NCI-H2107 (cell line): ENCODE results near the gene CHFR.
"Not testable (repeated sequence)": the region's sequence is repeated elsewhere in the genome, so short reads cannot be mapped to it uniquely, and the experiment has no call there.

ENCODE experiments used
- DNase-seq: peaks from one replicate; lab custom pipeline; 2025; lab: John Stamatoyannopoulos, UW

Gene CHFR, protein sequence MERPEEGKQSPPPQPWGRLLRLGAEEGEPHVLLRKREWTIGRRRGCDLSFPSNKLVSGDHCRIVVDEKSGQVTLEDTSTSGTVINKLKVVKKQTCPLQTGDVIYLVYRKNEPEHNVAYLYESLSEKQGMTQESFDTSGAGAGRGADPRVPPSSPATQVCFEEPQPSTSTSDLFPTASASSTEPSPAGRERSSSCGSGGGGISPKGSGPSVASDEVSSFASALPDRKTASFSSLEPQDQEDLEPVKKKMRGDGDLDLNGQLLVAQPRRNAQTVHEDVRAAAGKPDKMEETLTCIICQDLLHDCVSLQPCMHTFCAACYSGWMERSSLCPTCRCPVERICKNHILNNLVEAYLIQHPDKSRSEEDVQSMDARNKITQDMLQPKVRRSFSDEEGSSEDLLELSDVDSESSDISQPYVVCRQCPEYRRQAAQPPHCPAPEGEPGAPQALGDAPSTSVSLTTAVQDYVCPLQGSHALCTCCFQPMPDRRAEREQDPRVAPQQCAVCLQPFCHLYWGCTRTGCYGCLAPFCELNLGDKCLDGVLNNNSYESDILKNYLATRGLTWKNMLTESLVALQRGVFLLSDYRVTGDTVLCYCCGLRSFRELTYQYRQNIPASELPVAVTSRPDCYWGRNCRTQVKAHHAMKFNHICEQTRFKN

DNA sequence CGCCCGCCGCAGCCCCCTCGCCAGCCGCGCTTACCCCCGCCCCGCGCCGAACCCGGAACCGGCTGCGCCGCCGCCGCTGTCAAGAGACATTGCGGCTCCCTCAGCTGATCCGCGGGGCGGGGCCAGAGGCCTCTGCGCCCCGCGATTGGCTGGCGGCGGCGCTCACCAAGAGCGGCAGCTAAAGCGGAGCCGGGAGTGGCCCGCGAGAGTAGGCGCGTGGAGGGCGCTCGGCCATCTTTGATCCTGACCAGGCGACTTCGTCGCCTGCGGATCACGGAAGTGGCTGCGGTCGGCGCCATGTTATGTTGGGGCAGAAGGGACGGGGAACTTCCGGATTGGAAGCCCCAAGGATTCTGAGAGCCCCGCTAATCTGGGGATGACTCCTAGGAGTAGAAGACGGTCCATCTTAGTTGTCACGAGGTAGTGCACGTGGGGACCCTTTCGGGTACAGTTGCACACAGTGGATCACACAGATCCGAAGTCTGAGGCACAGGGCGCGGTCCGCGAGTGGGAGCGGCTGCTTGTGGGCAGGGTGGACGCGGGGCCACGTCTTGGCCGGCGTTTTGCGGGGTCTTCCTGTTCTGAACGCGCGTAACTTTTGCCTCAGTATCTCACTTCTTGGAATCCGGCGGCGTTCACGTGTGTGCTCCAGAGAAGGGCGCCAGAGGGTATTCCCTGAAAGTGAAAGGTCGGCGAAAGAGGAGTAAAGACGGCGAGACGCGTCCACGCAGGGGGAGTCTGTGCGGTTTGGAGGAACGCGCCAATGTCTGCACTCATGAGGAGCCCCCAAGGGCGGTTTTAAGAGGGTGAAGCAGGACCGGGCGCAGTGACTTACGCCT is at the start of gene CHFR:
Gene CHFR (minus strand): TSS at position 93 of the 839 bp plus-strand sequence. CDS start 277 bp downstream, outside the sequence.
- peak; percentile 95 for DNase-seq

DNA sequence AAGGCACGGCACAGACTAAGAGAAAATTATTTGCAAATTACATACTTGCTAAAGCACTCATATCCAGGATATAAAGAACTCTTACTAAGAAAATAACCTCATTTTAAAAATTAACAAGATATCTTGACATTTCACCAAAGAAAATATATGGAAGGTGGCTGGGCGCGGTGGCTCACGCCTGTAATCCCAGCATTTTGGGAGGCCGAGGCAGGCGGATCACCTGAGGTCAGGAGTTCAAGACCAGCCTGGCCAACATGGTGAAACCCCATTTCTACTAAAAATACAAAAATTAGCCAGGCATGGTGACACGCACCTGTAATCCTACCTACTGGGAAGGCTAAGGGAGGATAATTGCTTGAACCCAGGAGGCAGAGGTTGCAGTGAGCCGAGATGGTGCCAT is 49.5 kb upstream of the CHFR start:
- not testable (repeated sequence) for DNase-seq

DNA sequence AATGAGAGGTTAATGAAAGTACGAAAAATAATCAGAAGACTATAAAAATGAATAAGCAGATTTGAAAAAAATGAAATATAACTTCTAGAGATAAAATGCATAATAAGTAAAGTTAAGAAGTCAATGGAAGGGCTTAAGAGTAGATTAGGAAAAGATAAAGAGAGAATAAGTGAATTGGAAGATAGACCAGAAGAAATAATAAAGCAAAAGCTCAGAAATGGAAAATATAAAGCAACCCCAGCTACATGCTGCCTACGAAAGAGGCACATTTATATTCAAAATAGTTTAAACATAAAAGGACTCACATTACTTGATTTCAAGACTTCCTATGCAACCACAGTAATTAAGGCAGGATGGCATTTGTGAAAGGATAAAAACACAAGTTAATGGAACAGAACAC is 48.8 kb upstream of the CHFR start:
- no peak for DNase-seq

- DNase-seq: no peak
These were observed 39.0 kb upstream of the CHFR start for GRCh38 chr12:132926415-132926833.

GRCh38 chr12:132925597-132926414 is 38.4 kb upstream of the CHFR start:
- no peak for DNase-seq

GRCh38 chr12:132924356-132924755 is 37.0 kb upstream of the CHFR start:
- no peak for DNase-seq

DNA sequence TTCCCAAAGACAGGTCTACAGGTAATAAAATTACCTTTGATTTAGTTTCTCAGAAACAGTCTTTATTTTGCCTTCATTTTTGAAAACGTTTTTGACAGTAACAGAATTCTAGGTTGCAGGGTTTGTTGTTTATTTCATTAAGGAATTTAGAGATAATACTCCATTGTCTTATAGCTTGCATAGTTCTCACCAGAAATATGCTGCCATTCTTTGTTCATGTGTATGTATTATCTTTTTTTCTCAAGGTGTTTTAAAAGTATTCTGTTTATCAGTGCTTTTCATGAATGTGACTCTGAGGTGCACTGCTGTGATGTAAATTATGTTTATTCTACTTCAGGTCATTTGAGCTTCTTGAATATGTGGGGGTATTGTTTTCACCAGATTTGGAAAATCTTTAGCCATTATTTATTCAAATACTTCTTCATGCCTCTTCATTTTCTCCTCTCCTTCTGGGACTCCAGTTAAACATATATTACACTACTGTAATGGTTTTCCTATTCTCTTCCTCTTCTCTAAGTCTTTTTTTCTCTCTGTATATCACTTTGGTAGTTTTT is 36.0 kb upstream of the CHFR start:
- no peak for DNase-seq

DNA sequence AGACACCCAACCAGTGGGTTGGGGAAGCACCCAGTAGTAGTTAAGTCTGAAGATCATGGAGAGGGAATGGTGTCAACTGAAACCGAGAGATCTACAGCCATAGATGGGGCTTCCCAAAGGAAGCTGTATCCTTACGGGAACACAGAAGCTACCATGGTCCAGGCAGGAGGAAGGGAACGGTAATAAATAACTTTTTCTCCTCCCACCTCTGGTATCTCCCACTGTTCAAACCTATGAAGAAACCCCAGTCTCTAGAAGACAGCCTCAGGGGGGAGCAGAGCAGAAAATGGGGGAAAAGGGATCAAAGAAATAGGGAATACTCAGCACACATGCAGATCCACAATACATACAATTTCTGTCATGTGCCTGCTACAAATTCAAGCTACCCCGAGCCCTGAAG is 35.3 kb upstream of the CHFR start:
- DNase-seq: no peak

DNA sequence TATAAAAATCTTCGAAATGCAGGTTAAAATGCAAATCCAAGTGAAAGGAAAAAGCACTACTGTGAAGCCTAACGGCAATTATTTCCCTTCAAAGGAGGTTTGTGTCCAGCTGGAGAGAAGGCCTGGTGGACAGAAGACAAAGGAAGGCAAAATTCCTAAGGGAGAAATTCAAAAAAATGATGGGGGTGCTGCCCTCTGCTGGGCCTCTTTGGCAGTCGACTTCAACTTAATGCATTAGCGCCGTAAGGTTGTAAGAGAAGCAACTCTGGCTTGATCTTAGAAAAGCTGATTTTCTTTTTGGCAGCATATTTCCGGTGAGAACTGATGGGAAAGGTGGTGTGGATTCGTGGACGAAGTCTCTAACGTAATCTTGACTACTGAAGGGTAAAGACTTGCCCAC is 34.3 kb upstream of the CHFR start:
- DNase-seq: no peak

DNA sequence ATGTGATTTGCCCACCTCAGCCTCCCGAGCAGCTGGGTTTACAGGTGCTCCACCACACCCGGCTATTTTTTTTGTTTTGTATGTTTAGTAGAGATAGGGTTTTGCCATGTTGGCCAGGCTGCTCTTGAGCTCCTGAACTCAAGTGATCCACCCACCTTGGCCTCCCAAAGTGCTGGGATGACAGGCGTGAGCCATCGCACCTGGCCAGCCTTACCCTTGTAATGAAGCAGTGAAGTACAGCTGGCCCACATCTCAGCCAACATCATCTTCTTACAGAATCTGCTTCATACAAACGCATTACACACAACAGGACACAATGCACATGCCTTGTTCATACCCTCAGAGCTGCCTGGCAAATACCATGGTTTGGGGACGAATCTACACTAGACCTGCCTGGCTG is 31.3 kb upstream of the CHFR start:
- DNase-seq: no peak

DNA sequence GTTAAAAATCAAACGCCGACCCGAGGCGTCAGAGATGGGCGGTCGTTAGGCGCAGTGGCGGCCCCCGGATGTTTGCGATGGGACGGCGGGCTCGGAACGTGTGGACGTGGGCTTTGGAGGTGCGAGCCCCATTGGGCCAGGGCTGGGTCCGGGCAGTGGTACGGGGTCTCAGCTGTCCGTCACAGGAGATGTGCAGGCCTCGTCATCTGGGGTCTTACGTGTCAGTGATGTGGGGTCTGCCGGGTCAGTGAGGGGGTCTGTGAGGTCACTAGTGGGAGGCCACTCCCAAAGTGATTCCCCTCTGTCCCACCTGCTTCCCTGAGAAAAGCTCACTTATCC is 21.6 kb upstream of the CHFR start:
- no peak for DNase-seq

GRCh38 chr12:132908145-132909029 is 21.0 kb upstream of the CHFR start:
- peak; percentile 57 for DNase-seq

DNA sequence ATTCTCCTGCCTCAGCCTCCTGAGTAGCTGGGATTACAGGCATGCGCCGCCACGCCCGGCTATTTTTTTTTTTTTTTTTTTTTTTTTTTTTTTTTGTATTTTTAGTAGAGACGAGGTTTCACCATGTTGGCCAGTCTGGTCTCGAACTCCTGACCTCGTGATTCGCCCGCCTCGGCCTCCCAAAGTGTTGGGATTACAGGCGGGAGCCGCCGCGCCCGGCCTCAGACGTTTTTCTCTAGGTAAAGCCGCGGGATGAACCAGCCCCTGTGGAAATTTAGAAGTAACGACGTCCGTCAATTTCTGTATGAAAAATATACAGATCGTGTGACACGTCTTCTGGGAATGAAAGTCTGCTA is 20.4 kb upstream of the CHFR start:
- DNase-seq: not testable (repeated sequence)

DNA sequence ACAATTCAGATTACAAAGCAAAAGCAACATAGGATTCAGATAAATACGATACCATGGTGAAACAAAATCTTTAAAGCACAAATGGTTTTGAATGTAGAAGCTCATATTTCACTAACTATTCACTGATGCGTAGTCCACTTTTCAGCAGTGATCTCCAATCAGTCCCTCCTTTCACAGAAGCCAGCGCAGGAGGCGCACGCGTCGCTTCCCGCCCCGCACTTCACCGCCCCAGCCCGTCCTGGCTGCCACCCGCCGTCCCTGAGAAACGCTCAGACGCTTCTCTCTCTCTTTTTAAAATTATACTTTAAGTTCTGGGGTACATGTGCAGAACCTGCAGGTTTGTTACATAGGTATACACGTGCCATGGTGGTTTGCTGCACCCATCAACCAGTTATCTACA is 19.8 kb upstream of the CHFR start:
- DNase-seq: no peak

DNA sequence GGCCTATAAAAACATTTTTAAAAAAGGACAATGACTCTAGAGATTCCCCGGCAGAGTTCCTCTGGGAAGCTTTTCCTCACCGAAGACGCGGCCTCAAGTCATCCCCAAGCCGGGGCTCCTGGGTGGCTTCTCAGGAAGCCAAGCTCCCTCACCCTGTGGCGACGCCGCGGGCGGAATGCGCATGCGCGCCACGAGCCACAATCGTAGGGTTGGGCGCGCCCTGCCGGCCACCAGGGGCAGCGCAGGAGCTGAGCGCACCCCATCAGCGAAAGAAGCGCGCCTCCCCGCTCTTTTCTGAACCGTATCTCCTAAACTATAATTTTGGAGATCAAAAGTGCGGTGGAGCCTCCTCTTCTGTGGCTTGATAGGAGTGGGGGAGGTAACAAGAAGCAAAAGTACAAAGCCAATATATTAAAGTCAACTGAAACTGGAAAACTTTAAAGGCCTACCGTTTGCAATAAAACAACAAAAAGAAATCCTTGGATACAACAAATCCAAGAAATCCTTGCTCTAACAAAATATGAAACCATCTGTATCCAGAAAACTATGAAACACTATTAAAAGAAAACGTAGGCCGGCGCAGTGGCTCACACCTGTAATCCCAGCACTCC is 17.4 kb upstream of the CHFR start:
- no peak for DNase-seq

DNA sequence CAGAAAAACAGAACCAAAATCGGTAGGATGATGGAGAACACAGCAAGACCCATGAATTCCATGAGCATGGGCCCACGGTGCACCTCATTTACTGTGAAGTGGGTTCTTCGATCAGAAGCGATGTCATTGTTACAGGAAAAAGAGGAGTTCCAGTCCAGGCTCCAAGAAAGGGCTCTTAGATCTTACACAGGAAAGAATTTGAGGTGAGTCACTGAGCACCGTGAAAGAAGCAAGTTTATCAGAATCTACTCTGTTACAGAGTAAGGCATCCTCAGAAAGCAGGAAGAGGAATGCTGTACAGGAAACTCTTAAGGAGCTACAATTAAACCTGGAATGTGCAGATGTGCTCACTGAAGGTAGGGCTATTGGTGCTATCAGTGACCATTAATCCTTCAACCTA is 11.6 kb upstream of the CHFR start:
- DNase-seq: no peak

GRCh38 chr12:132888852-132889251 is 1.4 kb upstream of the CHFR start:
- DNase-seq: no peak

- DNase-seq: no peak
These were observed 602 bp downstream of the CHFR start for GRCh38 chr12:132886529-132887477.

DNA sequence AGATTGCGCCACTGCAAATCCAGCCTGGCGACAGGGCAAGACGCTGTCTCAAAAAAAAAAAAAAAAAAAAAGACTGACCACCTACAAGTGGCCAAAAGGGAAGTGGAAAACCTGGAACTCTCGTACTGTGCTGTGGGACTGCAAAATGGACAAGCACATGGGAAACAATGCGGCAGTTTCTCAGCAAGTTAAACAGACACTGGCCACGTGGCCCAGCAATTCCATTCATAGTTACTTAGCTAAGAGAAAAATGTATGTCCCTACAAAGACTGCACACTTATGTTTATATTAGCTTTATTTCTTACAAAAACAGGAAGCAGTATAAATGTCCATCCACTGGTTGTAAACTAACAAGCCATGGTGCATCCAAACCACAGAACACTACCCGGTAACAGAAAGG is 5.6 kb downstream of the CHFR start:
- no peak for DNase-seq
